PC-9 (cell line): ENCODE measurements around the gene HSPA14. TPM values are rescaled to one million over a fixed set of nuclear protein-coding genes. Genes with fewer than 3 reads are reported as not detected.
A peak's percentile ranks its signal among the peaks of the same experiment; 100 is the strongest.

Experiments used
- BruUV-seq: library from RNA; stranded (reverse); fragments of 400-500 nt; replicated peaks from 2 replicates; lab custom pipeline; 2021; lab: Mats Ljungman, UMichigan
- CTCF ChIA-PET: fragments of 300-600 bp; sonication (Branson Sonifier 250); formaldehyde crosslinking; loops from one replicate; lab custom pipeline; 2022; ENCODE audit warnings: antibody characterized with exemption; lab: Charles Lee
- POLR2A ChIA-PET: fragments of 300-600 bp; sonication (Branson Sonifier 250); formaldehyde crosslinking; loops from one replicate; lab custom pipeline; 2022; ENCODE audit warnings: antibody characterized with exemption; ENCODE audit not compliant: unreplicated experiment; lab: Charles Lee
- DNase-seq, 2 experiments: peaks; one replicate each; pipeline versions ENCODE4 v3.0.0 to v3.0.0-alpha.2; 2015 to 2022; ENCODE audit warnings: mixed read lengths in 1 of 2
- H2AFZ ChIP-seq: fragments of 200-600 bp; sonication (generic); 2 replicates; pipeline ENCODE4 v1.8.1; 2017; ENCODE audit warnings: antibody characterized with exemption
- H3F3A ChIP-seq: fragments of 200-600 bp; sonication (generic); 2 replicates; pipeline ENCODE4 v1.8.1; 2017; ENCODE audit warnings: antibody characterized with exemption, mild to moderate bottlenecking, low read depth; ENCODE audit not compliant: insufficient read depth
- H3K27ac ChIP-seq: fragments of 200-600 bp; sonication (generic); 2 replicates; pipeline ENCODE4 v1.6.1; 2016; ENCODE audit warnings: mixed run types
- H3K27me3 ChIP-seq: fragments of 200-600 bp; sonication (generic); 2 replicates; pipeline ENCODE4 v1.6.1; 2016; ENCODE audit warnings: low read depth, mixed run types; ENCODE audit not compliant: insufficient read depth
- H3K36me3 ChIP-seq: fragments of 200-600 bp; sonication (generic); 2 replicates; pipeline ENCODE4 v1.6.1; 2016; ENCODE audit warnings: low read depth, mixed run types
- H3K4me1 ChIP-seq: fragments of 200-600 bp; sonication (generic); replicated peaks from 2 replicates; pipeline ENCODE4 v1.6.1; 2016; ENCODE audit warnings: mixed run types; ENCODE audit not compliant: insufficient read depth
- H3K4me2 ChIP-seq: fragments of 200-600 bp; sonication (generic); 2 replicates; pipeline ENCODE4 v1.6.1; 2017; ENCODE audit warnings: mixed run types
- H3K4me3 ChIP-seq: fragments of 200-600 bp; sonication (generic); 2 replicates; pipeline ENCODE4 v1.6.1; 2016; ENCODE audit warnings: mixed run types
- H3K79me2 ChIP-seq: fragments of 200-600 bp; sonication (generic); 2 replicates; pipeline ENCODE4 v1.6.1; 2017; ENCODE audit warnings: low read depth, mixed run types
- H3K9me2 ChIP-seq: fragments of 200-600 bp; sonication (generic); 2 replicates; pipeline ENCODE4 v1.8.1; 2017; ENCODE audit warnings: mild to moderate bottlenecking; ENCODE audit not compliant: insufficient read depth
- H3K9me3 ChIP-seq: fragments of 200-600 bp; sonication (generic); 2 replicates; pipeline ENCODE4 v1.8.1; 2016; ENCODE audit warnings: low read depth; ENCODE audit not compliant: insufficient read depth
- H4K20me1 ChIP-seq: fragments of 200-600 bp; sonication (generic); 2 replicates; pipeline ENCODE4 v1.8.1; 2017; ENCODE audit not compliant: insufficient read depth
- EZH2 ChIP-seq: fragments of 200-600 bp; sonication (generic); IDR thresholded peaks from 2 replicates; pipeline ENCODE4 v1.8.0; 2017; ENCODE audit warnings: antibody characterized with exemption, low read depth
- intact Hi-C: fragments of 100-400 bp; cut with micrococcal nuclease; formaldehyde crosslinking; loops from one replicate; pipeline ENCODE4 v1.10.0; 2022; ENCODE audit not compliant: unreplicated experiment
- total RNA-seq: library from RNA; stranded (reverse); gene quantifications from 2 replicates; pipeline ENCODE4 v1.2.3, GENCODE V29; 2021
- TF ChIP-seq, protein P1 (sequence below): fragments of 200-600 bp; sonication (generic); conservative IDR thresholded peaks from 2 replicates; pipeline ENCODE4 v1.6.1; 2017; ENCODE audit warnings: mixed run types, antibody characterized with exemption, mild to moderate bottlenecking, moderate library complexity

HSPA14 gene
- total RNA-seq, 1 experiment from 2014 or later, result 23.1 TPM

GRCh38 chr10:14858338-14858960 is 20.3 kb downstream of the HSPA14 start:
- Histone ChIP-seq H3K4me1 (no peaks in the 10 kb centered on the region), H3K4me2 (no peak overlapping the region), H3F3A (no peaks in the 10 kb centered on the region), H3K4me3 (no peak overlapping the region), H2AFZ (no peak overlapping the region), H3K79me2 (no peaks in the 10 kb centered on the region), H3K9me2 (no peaks in the 10 kb centered on the region), H4K20me1 (no peaks in the 10 kb centered on the region), H3K9me3 (no peaks in the 10 kb centered on the region), H3K27me3 (no peaks in the 10 kb centered on the region), H3K36me3 (0 out of 2 replicates have a peak, but pooled peaks cover 7% of the 10 kb centered on the region), H3K27ac (no peak overlapping the region)
- no TSS peak for BruUV-seq
- POLR2A ChIA-PET, result no interaction called here
- DNase-seq, result no peak
- intact Hi-C loops, result no loop called here
- TF ChIP-seq, protein P1, sequence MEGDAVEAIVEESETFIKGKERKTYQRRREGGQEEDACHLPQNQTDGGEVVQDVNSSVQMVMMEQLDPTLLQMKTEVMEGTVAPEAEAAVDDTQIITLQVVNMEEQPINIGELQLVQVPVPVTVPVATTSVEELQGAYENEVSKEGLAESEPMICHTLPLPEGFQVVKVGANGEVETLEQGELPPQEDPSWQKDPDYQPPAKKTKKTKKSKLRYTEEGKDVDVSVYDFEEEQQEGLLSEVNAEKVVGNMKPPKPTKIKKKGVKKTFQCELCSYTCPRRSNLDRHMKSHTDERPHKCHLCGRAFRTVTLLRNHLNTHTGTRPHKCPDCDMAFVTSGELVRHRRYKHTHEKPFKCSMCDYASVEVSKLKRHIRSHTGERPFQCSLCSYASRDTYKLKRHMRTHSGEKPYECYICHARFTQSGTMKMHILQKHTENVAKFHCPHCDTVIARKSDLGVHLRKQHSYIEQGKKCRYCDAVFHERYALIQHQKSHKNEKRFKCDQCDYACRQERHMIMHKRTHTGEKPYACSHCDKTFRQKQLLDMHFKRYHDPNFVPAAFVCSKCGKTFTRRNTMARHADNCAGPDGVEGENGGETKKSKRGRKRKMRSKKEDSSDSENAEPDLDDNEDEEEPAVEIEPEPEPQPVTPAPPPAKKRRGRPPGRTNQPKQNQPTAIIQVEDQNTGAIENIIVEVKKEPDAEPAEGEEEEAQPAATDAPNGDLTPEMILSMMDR, result no peak
- no peak for TF ChIP-seq EZH2
- CTCF ChIA-PET, result no interaction called here

- Histone ChIP-seq H2AFZ (no peak overlapping the region), H3K9me2 (no peaks in the 10 kb centered on the region), H3F3A (no peaks in the 10 kb centered on the region), H4K20me1 (no peaks in the 10 kb centered on the region), H3K36me3 (0 out of 2 replicates have a peak, but pooled peaks cover 7% of the 10 kb centered on the region), H3K79me2 (no peaks in the 10 kb centered on the region), H3K27me3 (no peaks in the 10 kb centered on the region), H3K9me3 (no peaks in the 10 kb centered on the region), H3K4me2 (no peak overlapping the region), H3K4me3 (no peak overlapping the region), H3K4me1 (no peaks in the 10 kb centered on the region), H3K27ac (no peak overlapping the region)
- DNase-seq, result no peak
- ChIA-PET CTCF (no interaction called here), POLR2A (no interaction called here)
- BruUV-seq, result no TSS peak
- intact Hi-C loops, result no loop called here
- TF ChIP-seq, protein P1, result no peak
- TF ChIP-seq EZH2, result no peak
These were observed 20.9 kb downstream of the HSPA14 start for GRCh38 chr10:14859043-14859442.

DNA sequence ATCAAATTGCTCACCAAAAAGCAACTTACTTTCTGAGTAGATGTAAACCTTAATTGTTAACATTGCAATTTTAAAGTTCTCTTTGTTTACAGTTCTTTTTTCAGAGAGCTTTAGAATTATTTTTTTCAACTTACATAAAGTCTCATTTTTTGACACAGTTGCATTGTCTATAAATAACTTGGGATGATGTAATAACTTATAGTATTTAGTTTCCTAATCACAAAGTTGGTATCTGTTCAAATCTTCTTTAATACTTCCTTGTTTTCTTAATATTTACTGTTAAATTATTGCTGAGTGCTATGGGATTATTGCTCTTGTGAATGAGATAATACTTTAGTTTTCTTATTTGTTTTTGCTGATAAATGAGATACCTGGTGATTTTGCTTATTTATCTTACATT is 21.7 kb downstream of the HSPA14 start:
- H3K4me1 ChIP-seq, result no peaks in the 10 kb centered on the region
- H3K9me2 ChIP-seq, result no peaks in the 10 kb centered on the region
- H3K4me2 ChIP-seq, result no peak overlapping the region
- no TSS peak for BruUV-seq
- H3K4me3 ChIP-seq, result no peak overlapping the region
- H3K27ac ChIP-seq, result 0 out of 2 replicates have a peak overlapping the region, but pooled peaks have one; percentile 34
- H3K36me3 ChIP-seq, result 0 out of 2 replicates have a peak, but pooled peaks cover 7% of the 10 kb centered on the region
- no peaks in the 10 kb centered on the region for H3K9me3 ChIP-seq
- no peaks in the 10 kb centered on the region for H3F3A ChIP-seq
- no peaks in the 10 kb centered on the region for H4K20me1 ChIP-seq
- H2AFZ ChIP-seq, result no peak overlapping the region
- DNase-seq, result no peak
- no peaks in the 10 kb centered on the region for H3K79me2 ChIP-seq
- intact Hi-C loops, result no loop called here
- TF ChIP-seq EZH2, result no peak
- TF ChIP-seq, protein P1, result no peak
- CTCF ChIA-PET, result no interaction called here
- no peaks in the 10 kb centered on the region for H3K27me3 ChIP-seq
- POLR2A ChIA-PET, result no interaction called here
